HCT116 (cell line): ENCODE results near the gene GREB1L.

Experiments used
- CBX3 ChIP-seq: IDR thresholded peaks from 2 replicates; pipeline ENCODE4 v1.6.1; 2012; ENCODE audit warnings: low read depth
- CTCF ChIP-seq, 3 experiments: fragments of 200-600 bp in 1 of 3; sonication (generic) in 1 of 3; IDR thresholded peaks in 2 of 3; conservative IDR thresholded peaks in 1 of 3; 2 replicates each; pipeline ENCODE4 v1.5.1; 2012 to 2017; ENCODE audit warnings: low read depth in 2 of 3, low read length in 2 of 3, antibody characterized with exemption in 1 of 3, borderline replicate concordance in 1 of 3, control low read depth in 1 of 3, mild to moderate bottlenecking in 1 of 3, mixed read lengths in 1 of 3, mixed run types in 1 of 3, moderate library complexity in 1 of 3; ENCODE audit not compliant: insufficient read depth in 1 of 3
- EZH2 ChIP-seq: fragments of 200-600 bp; sonication (generic); IDR thresholded peaks from 2 replicates; pipeline ENCODE4 v1.6.1; 2017; ENCODE audit warnings: antibody characterized with exemption, mixed run types
- FOSL1 ChIP-seq: IDR thresholded peaks from 2 replicates; pipeline ENCODE4 v1.6.1; 2012; ENCODE audit warnings: low read depth
- JUND ChIP-seq: IDR thresholded peaks from 2 replicates; pipeline ENCODE4 v1.6.1; 2012
- POLR2A ChIP-seq: IDR thresholded peaks from 2 replicates; pipeline ENCODE4 v1.7.0; 2011; ENCODE audit warnings: borderline replicate concordance; ENCODE audit not compliant: insufficient read depth, insufficient read length; ENCODE audit errors: extremely low read depth
- POLR2AphosphoS5 ChIP-seq: IDR thresholded peaks from 2 replicates; pipeline ENCODE4 v1.6.1; 2011; ENCODE audit warnings: mild to moderate bottlenecking, low read depth, low read length, moderate library complexity
- SIN3A ChIP-seq: IDR thresholded peaks from 2 replicates; pipeline ENCODE4 v1.6.1; 2012; ENCODE audit warnings: low read depth
- YY1 ChIP-seq: IDR thresholded peaks from 2 replicates; pipeline ENCODE4 v1.6.1; 2011; ENCODE audit warnings: low read length, low read depth, moderate library complexity, mild to moderate bottlenecking; ENCODE audit not compliant: insufficient replicate concordance; ENCODE audit errors: extremely low read depth
- ZFX ChIP-seq: fragments of 450-650 bp; IDR thresholded peaks from 2 replicates; pipeline ENCODE4 v1.6.1; 2017
- ZNF274 ChIP-seq: fragments of 200-500 bp; sonication (Bioruptor generic); IDR thresholded peaks from 2 replicates; pipeline ENCODE4 v1.6.1; 2014; ENCODE audit warnings: mild to moderate bottlenecking, low read depth, low read length, inconsistent platforms

- TF ChIP-seq CTCF (IDR thresholded peaks at IDR 0.05 in 2 of 3, conservative IDR thresholded peaks at IDR 0.05 in 1 of 3; ENCODE audit: borderline replicate concordance in 1 of 3, insufficient read depth in 1 of 3, low read depth in 2 of 3, low read length in 2 of 3): no peak
- no peak for TF ChIP-seq YY1
- no peak for TF ChIP-seq SIN3A
- no peak for TF ChIP-seq EZH2
- TF ChIP-seq FOSL1: no peak
- no peak for TF ChIP-seq JUND
- no peak for TF ChIP-seq ZFX
- TF ChIP-seq POLR2A: no peak
- no peak for TF ChIP-seq POLR2AphosphoS5
- TF ChIP-seq ZNF274: no peak
- no peak for TF ChIP-seq CBX3
Observed at GRCh38 chr18:21456428-21457178, 214.6 kb downstream of the GREB1L start.
